DMS153 treated with DMSO at 0.1 percent for 48 hours (cell line): ENCODE measurements around the gene APOBEC4.
A peak's percentile ranks its signal among the peaks of the same experiment; 100 is the strongest.
"Not testable (repeated sequence)": the region's sequence is repeated elsewhere in the genome, so short reads cannot be mapped to it uniquely, and the experiment has no call there.

Source experiments
- DNase-seq: peaks from one replicate; lab custom pipeline; 2025; ENCODE audit not compliant: unreplicated experiment; lab: John Stamatoyannopoulos, UW

Gene APOBEC4

GRCh38 chr1:183652547-183653461, at the start of gene APOBEC4:
Gene APOBEC4 (minus strand): TSS chr1:183653316. CDS start chr1:183648781, 4,535 bp downstream.
- peak; percentile 53 for DNase-seq

GRCh38 chr1:183702813-183703198, 49.7 kb upstream of the APOBEC4 start:
- no peak for DNase-seq

- no peak for DNase-seq
These were observed 49.1 kb upstream of the APOBEC4 start for GRCh38 chr1:183702087-183702812.

- no peak for DNase-seq
These were observed 46.6 kb upstream of the APOBEC4 start for GRCh38 chr1:183699616-183700160.

GRCh38 chr1:183697814-183698590, 44.9 kb upstream of the APOBEC4 start:
- DNase-seq: no peak

GRCh38 chr1:183696981-183697380, 43.9 kb upstream of the APOBEC4 start:
- DNase-seq: no peak

GRCh38 chr1:183694755-183695154, 41.6 kb upstream of the APOBEC4 start:
- no peak for DNase-seq

GRCh38 chr1:183694066-183694465, 41.0 kb upstream of the APOBEC4 start:
- DNase-seq: no peak

GRCh38 chr1:183693521-183693920, 40.4 kb upstream of the APOBEC4 start:
- no peak for DNase-seq

GRCh38 chr1:183689762-183690204, 36.7 kb upstream of the APOBEC4 start:
- no peak for DNase-seq

- no peak for DNase-seq
These were observed 35.4 kb upstream of the APOBEC4 start for GRCh38 chr1:183688341-183689060.

- DNase-seq: no peak
These were observed 34.6 kb upstream of the APOBEC4 start for GRCh38 chr1:183687546-183688304.

GRCh38 chr1:183686229-183686628, 33.1 kb upstream of the APOBEC4 start:
- no peak for DNase-seq

GRCh38 chr1:183685112-183685713, 32.1 kb upstream of the APOBEC4 start:
- DNase-seq: peak; percentile 64

GRCh38 chr1:183679363-183679762, 26.2 kb upstream of the APOBEC4 start:
- DNase-seq: not testable (repeated sequence)

GRCh38 chr1:183678819-183679218, 25.7 kb upstream of the APOBEC4 start:
- no peak for DNase-seq

- DNase-seq: no peak
These were observed 23.6 kb upstream of the APOBEC4 start for GRCh38 chr1:183676586-183677189.

GRCh38 chr1:183675883-183676585, 22.9 kb upstream of the APOBEC4 start:
- no peak for DNase-seq
